Type B pancreatic cell (in vitro differentiated cells): Measurements from ENCODE around the gene ANKS3. TPM values are rescaled to one million over a fixed set of nuclear protein-coding genes. Genes with fewer than 3 reads are reported as not detected.
A peak's percentile ranks its signal among the peaks of the same experiment; 100 is the strongest.

Source experiments
- DNase-seq: peaks from one replicate; pipeline ENCODE4 v3.0.0; 2021; ENCODE audit warnings: mixed read lengths; ENCODE audit not compliant: unreplicated experiment; ENCODE audit errors: extremely low spot score
- H3K27ac Mint-ChIP-seq: 2 replicates; pipeline ENCODE4 v1.8.0; 2021; ENCODE audit warnings: mild to moderate bottlenecking, mixed read lengths
- H3K27me3 Mint-ChIP-seq: 2 replicates; pipeline ENCODE4 v1.8.0; 2021; ENCODE audit warnings: mixed read lengths
- H3K36me3 Mint-ChIP-seq: 2 replicates; pipeline ENCODE4 v1.8.0; 2021; ENCODE audit warnings: mixed read lengths
- H3K4me1 Mint-ChIP-seq: one replicate; pipeline ENCODE4 v1.8.0; 2021; ENCODE audit warnings: mixed read lengths; ENCODE audit not compliant: unreplicated experiment
- H3K4me3 Mint-ChIP-seq: 2 replicates; pipeline ENCODE4 v1.8.0; 2021; ENCODE audit warnings: mild to moderate bottlenecking, mixed read lengths
- H3K9me3 Mint-ChIP-seq: 2 replicates; pipeline ENCODE4 v1.8.0; 2021; ENCODE audit warnings: mixed read lengths
- CTCF ChIP-seq: fragments of 200-600 bp; sonication (generic); conservative IDR thresholded peaks from 2 replicates; pipeline ENCODE4 v1.5.0; 2021; ENCODE audit warnings: antibody characterized with exemption, mild to moderate bottlenecking
- total RNA-seq: library from RNA; stranded (reverse); gene quantifications from 2 replicates; pipeline ENCODE4 v1.2.1, GENCODE V29; 2021; ENCODE audit warnings: low replicate concordance

The ANKS3 gene
- total RNA-seq, 1 donor from 2014 or later = 36.7 TPM

GRCh38 chr16:4700997-4701743 lies 32.9 kb downstream of the ANKS3 start:
- no peak overlapping the region for H3K4me3 Mint-ChIP-seq
- no peak for TF ChIP-seq CTCF
- no peaks in the 10 kb centered on the region for H3K36me3 Mint-ChIP-seq
- H3K27me3 Mint-ChIP-seq = no peaks in the 10 kb centered on the region
- DNase-seq = no peak
- H3K4me1 Mint-ChIP-seq = no peaks in the 10 kb centered on the region
- H3K9me3 Mint-ChIP-seq = no peaks in the 10 kb centered on the region
- no peak overlapping the region for H3K27ac Mint-ChIP-seq

GRCh38 chr16:4700380-4700996 lies 33.6 kb downstream of the ANKS3 start:
- no peak for DNase-seq
- H3K9me3 Mint-ChIP-seq = no peaks in the 10 kb centered on the region
- no peak overlapping the region for H3K4me3 Mint-ChIP-seq
- no peaks in the 10 kb centered on the region for H3K36me3 Mint-ChIP-seq
- no peaks in the 10 kb centered on the region for H3K4me1 Mint-ChIP-seq
- H3K27ac Mint-ChIP-seq = no peak overlapping the region
- no peaks in the 10 kb centered on the region for H3K27me3 Mint-ChIP-seq
- TF ChIP-seq CTCF = no peak

- TF ChIP-seq CTCF = no peak
- DNase-seq = no peak
- no peaks in the 10 kb centered on the region for H3K36me3 Mint-ChIP-seq
- H3K27ac Mint-ChIP-seq = no peak overlapping the region
- no peaks in the 10 kb centered on the region for H3K4me1 Mint-ChIP-seq
- H3K9me3 Mint-ChIP-seq = no peaks in the 10 kb centered on the region
- no peaks in the 10 kb centered on the region for H3K27me3 Mint-ChIP-seq
- H3K4me3 Mint-ChIP-seq = no peak overlapping the region
Observed at GRCh38 chr16:4699046-4699556, 35.0 kb downstream of the ANKS3 start.

GRCh38 chr16:4698321-4699045 lies 35.6 kb downstream of the ANKS3 start:
- Mint-ChIP-seq H3K4me1 (no peaks in the 10 kb centered on the region), H3K27ac (no peak overlapping the region), H3K27me3 (no peaks in the 10 kb centered on the region)

More at GRCh38 chr16:4698321-4699045, 35.6 kb downstream of the ANKS3 start:
- Mint-ChIP-seq H3K36me3 (no peaks in the 10 kb centered on the region), H3K4me3 (no peak overlapping the region), H3K9me3 (no peaks in the 10 kb centered on the region)
- TF ChIP-seq CTCF = no peak
- peak; percentile 70 for DNase-seq
